Gastroesophageal sphincter (tissue), 3 donors: ENCODE measurements around the gene HERC2.

Experiments
- CTCF ChIP-seq, 4 experiments: fragments of 200-600 bp in 2 of 4; fragments of 450-650 bp in 2 of 4; sonication (generic) in 1 of 4; IDR thresholded peaks; one replicate each; pipeline ENCODE4 v1.5.1; 2017 to 2019; ENCODE audit warnings: antibody characterized with exemption in 4 of 4, mild to moderate bottlenecking in 2 of 4, moderate library complexity in 2 of 4
- EP300 ChIP-seq: sonication (generic); formaldehyde crosslinking; IDR thresholded peaks from one replicate; pipeline ENCODE4 v1.6.1; 2017; ENCODE audit warnings: antibody characterized with exemption, mild to moderate bottlenecking
- POLR2AphosphoS5 ChIP-seq: sonication (generic); formaldehyde crosslinking; IDR thresholded peaks from one replicate; pipeline ENCODE4 v1.6.1; 2017; ENCODE audit warnings: antibody characterized with exemption

- TF ChIP-seq CTCF (IDR thresholded peaks at IDR 0.05) = no peak
- TF ChIP-seq EP300 = no peak
- TF ChIP-seq POLR2AphosphoS5 = no peak
Observed at GRCh38 chr15:28167042-28167441, 154.9 kb downstream of the HERC2 start.
